HUES48 (cell line): ENCODE results near the gene OR14I1.
A peak's percentile ranks its signal among the peaks of the same experiment; 100 is the strongest.
"Not testable (repeated sequence)": the region's sequence is repeated elsewhere in the genome, so short reads cannot be mapped to it uniquely, and the experiment has no call there.

Experiments
- H3K27ac ChIP-seq: one replicate; pipeline ENCODE4 v1.7.0; 2013; ENCODE audit warnings: low read depth, low read length, inconsistent platforms
- H3K27me3 ChIP-seq: 2 replicates; pipeline ENCODE4 v1.6.1; 2013; ENCODE audit warnings: mild to moderate bottlenecking, low read length; ENCODE audit not compliant: control insufficient read depth, insufficient read depth
- H3K36me3 ChIP-seq: 2 replicates; pipeline ENCODE4 v1.6.1; 2013; ENCODE audit warnings: low read length; ENCODE audit not compliant: control insufficient read depth, insufficient read depth
- H3K4me1 ChIP-seq: 2 replicates; pipeline ENCODE4 v1.6.1; 2013; ENCODE audit warnings: mild to moderate bottlenecking, low read length; ENCODE audit not compliant: control insufficient read depth, insufficient read depth
- H3K4me3 ChIP-seq: 2 replicates; pipeline ENCODE4 v1.5.1; 2013; ENCODE audit warnings: mild to moderate bottlenecking, low read depth, low read length
- H3K9ac ChIP-seq: 2 replicates; pipeline ENCODE4 v1.6.1; 2013; ENCODE audit warnings: mild to moderate bottlenecking, low read depth, low read length, moderate library complexity
- H3K9me3 ChIP-seq: 2 replicates; pipeline ENCODE4 v1.6.1; 2013; ENCODE audit warnings: low read length; ENCODE audit not compliant: control insufficient read depth, insufficient read depth

The OR14I1 gene

GRCh38 chr1:248686815-248687214, 15.8 kb downstream of the OR14I1 start:
- H3K9me3 ChIP-seq = peaks cover 86% of the 10 kb centered on the region
- no peak overlapping the region for H3K9ac ChIP-seq

GRCh38 chr1:248681651-248682050, 20.9 kb downstream of the OR14I1 start:
- no peaks in the 10 kb centered on the region for H3K4me1 ChIP-seq
- no peak overlapping the region for H3K9ac ChIP-seq
- peaks cover 74% of the 10 kb centered on the region for H3K9me3 ChIP-seq
- no peak overlapping the region for H3K27ac ChIP-seq
- no peak overlapping the region for H3K4me3 ChIP-seq
- H3K27me3 ChIP-seq = no peaks in the 10 kb centered on the region
- no peaks in the 10 kb centered on the region for H3K36me3 ChIP-seq

More at GRCh38 chr1:248686815-248687214, 15.8 kb downstream of the OR14I1 start:
- Histone ChIP-seq H3K27ac (no peak overlapping the region), H3K4me1 (no peaks in the 10 kb centered on the region), H3K27me3 (no peaks in the 10 kb centered on the region), H3K4me3 (no peak overlapping the region), H3K36me3 (no peaks in the 10 kb centered on the region)

GRCh38 chr1:248670003-248670402, 32.6 kb downstream of the OR14I1 start:
- Histone ChIP-seq H3K27ac (no peak overlapping the region), H3K4me3 (0 out of 2 replicates have a peak overlapping the region, but pooled peaks have one; percentile 19), H3K36me3 (no peaks in the 10 kb centered on the region), H3K4me1 (no peaks in the 10 kb centered on the region), H3K27me3 (no peaks in the 10 kb centered on the region), H3K9me3 (peaks cover 61% of the 10 kb centered on the region), H3K9ac (no peak overlapping the region)

GRCh38 chr1:248663453-248664328, 38.9 kb downstream of the OR14I1 start:
- not testable (repeated sequence) for H3K27me3 ChIP-seq, H3K4me1 ChIP-seq, H3K36me3 ChIP-seq, H3K9ac ChIP-seq, H3K27ac ChIP-seq, H3K4me3 ChIP-seq
- H3K9me3 ChIP-seq = peaks cover 46% of the 10 kb centered on the region

GRCh38 chr1:248656797-248657196, 45.8 kb downstream of the OR14I1 start:
- H3K36me3 ChIP-seq, H3K4me3 ChIP-seq: not testable (repeated sequence)

GRCh38 chr1:248655354-248655753, 47.2 kb downstream of the OR14I1 start, which contains the start of gene OR2T27:
OR2T27 (minus strand) TSS chr1:248655528; CDS start chr1:248650884, 4,644 bp downstream.
- H3K9ac ChIP-seq, H3K27ac ChIP-seq, H3K4me3 ChIP-seq, H3K4me1 ChIP-seq, H3K36me3 ChIP-seq, H3K9me3 ChIP-seq, H3K27me3 ChIP-seq: not testable (repeated sequence)

More at GRCh38 chr1:248656797-248657196, 45.8 kb downstream of the OR14I1 start:
- not testable (repeated sequence) for H3K27me3 ChIP-seq, H3K4me1 ChIP-seq, H3K9ac ChIP-seq, H3K27ac ChIP-seq
- H3K9me3 ChIP-seq = peaks cover 18% of the 10 kb centered on the region
